Panc1 (cell line): ENCODE data around the gene NDUFAF8.

Experiments
- POLR2AphosphoS5 ChIP-seq: IDR thresholded peaks from 2 replicates; pipeline ENCODE4 v1.6.1; 2012; ENCODE audit warnings: mild to moderate bottlenecking, low read depth, low read length, moderate library complexity
- TCF7L2 ChIP-seq: IDR thresholded peaks from 2 replicates; pipeline ENCODE4 v1.6.1; 2011; ENCODE audit warnings: mild to moderate bottlenecking, low read depth, low read length, inconsistent platforms
- TF ChIP-seq, protein P1 (sequence below): fragments of 450-650 bp; IDR thresholded peaks from 2 replicates; pipeline ENCODE4 v1.5.1; 2017; ENCODE audit warnings: mild to moderate bottlenecking
- TF ChIP-seq, protein P2 (sequence below), 2 experiments: IDR thresholded peaks; 2 replicates each; pipeline ENCODE4 v1.6.1; 2011 to 2012; ENCODE audit warnings: low read depth in 2 of 2, control low read depth in 1 of 2, low read length in 1 of 2, mild to moderate bottlenecking in 1 of 2, moderate library complexity in 1 of 2; ENCODE audit not compliant: insufficient read depth in 1 of 2

DNA sequence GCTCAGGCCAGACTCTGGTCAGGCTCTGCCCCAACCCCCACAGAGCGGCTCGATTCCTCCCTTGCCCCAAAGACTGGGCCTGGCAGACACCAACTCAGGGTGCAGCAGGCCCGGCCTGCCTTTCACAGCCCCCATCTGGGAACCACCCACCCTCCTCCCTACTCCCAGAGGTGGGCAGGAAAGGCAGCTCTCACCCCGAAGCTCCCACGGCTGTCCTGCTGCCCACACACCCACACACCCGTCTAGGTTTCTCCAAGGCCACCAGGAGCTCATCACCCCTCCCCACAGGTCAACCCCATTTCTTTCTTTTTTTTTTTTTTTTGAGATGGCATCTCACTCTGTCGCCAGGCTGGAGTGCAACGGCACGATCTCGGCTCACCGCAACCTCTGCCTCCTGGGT, 20.1 kb upstream of the NDUFAF8 start:
- TF ChIP-seq, protein P1, sequence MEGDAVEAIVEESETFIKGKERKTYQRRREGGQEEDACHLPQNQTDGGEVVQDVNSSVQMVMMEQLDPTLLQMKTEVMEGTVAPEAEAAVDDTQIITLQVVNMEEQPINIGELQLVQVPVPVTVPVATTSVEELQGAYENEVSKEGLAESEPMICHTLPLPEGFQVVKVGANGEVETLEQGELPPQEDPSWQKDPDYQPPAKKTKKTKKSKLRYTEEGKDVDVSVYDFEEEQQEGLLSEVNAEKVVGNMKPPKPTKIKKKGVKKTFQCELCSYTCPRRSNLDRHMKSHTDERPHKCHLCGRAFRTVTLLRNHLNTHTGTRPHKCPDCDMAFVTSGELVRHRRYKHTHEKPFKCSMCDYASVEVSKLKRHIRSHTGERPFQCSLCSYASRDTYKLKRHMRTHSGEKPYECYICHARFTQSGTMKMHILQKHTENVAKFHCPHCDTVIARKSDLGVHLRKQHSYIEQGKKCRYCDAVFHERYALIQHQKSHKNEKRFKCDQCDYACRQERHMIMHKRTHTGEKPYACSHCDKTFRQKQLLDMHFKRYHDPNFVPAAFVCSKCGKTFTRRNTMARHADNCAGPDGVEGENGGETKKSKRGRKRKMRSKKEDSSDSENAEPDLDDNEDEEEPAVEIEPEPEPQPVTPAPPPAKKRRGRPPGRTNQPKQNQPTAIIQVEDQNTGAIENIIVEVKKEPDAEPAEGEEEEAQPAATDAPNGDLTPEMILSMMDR: no peak
- TF ChIP-seq, protein P2, sequence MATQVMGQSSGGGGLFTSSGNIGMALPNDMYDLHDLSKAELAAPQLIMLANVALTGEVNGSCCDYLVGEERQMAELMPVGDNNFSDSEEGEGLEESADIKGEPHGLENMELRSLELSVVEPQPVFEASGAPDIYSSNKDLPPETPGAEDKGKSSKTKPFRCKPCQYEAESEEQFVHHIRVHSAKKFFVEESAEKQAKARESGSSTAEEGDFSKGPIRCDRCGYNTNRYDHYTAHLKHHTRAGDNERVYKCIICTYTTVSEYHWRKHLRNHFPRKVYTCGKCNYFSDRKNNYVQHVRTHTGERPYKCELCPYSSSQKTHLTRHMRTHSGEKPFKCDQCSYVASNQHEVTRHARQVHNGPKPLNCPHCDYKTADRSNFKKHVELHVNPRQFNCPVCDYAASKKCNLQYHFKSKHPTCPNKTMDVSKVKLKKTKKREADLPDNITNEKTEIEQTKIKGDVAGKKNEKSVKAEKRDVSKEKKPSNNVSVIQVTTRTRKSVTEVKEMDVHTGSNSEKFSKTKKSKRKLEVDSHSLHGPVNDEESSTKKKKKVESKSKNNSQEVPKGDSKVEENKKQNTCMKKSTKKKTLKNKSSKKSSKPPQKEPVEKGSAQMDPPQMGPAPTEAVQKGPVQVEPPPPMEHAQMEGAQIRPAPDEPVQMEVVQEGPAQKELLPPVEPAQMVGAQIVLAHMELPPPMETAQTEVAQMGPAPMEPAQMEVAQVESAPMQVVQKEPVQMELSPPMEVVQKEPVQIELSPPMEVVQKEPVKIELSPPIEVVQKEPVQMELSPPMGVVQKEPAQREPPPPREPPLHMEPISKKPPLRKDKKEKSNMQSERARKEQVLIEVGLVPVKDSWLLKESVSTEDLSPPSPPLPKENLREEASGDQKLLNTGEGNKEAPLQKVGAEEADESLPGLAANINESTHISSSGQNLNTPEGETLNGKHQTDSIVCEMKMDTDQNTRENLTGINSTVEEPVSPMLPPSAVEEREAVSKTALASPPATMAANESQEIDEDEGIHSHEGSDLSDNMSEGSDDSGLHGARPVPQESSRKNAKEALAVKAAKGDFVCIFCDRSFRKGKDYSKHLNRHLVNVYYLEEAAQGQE (IDR thresholded peaks at IDR 0.05; ENCODE audit: insufficient read depth in 1 of 2, low read depth in 2 of 2, low read length in 1 of 2): no peak
- TF ChIP-seq POLR2AphosphoS5: no peak
- TF ChIP-seq TCF7L2: no peak
